Adrenal gland (tissue), 12 donors: ENCODE results near the gene ADAMTS19. TPM values are rescaled to one million over a fixed set of nuclear protein-coding genes. Genes with fewer than 3 reads are reported as not detected.

Experiments
- DNase-seq, 7 donors: peaks; one replicate each; pipeline ENCODE4 v3.0.0-alpha.2; 2019 to 2020
- H3K27ac ChIP-seq, 5 donors: fragments of 200-600 bp; sonication (generic) in 4 of 5; 1 replicate in 3 of 5; 2 replicates in 2 of 5; pipeline versions ENCODE4 v1.5.1 to v1.8.0; 2016 to 2020; ENCODE audit warnings: mild to moderate bottlenecking in 1 of 5
- H3K27me3 ChIP-seq: fragments of 200-600 bp; 2 replicates; pipeline ENCODE4 v1.8.0; 2021
- H3K36me3 ChIP-seq, 2 donors: fragments of 200-600 bp; replicated peaks in 1 of 2; 1 replicate in 1 of 2; 2 replicates in 1 of 2; pipeline versions ENCODE4 v1.5.1 to v1.8.0; 2018 to 2022
- H3K4me1 ChIP-seq, 2 donors: fragments of 200-600 bp; replicated peaks in 1 of 2; 1 replicate in 1 of 2; 2 replicates in 1 of 2; pipeline versions ENCODE4 v1.5.1 to v1.8.0; 2018 to 2021
- H3K4me3 ChIP-seq, 4 donors: fragments of 200-600 bp; sonication (generic) in 3 of 4; one replicate each; pipeline ENCODE4 v1.5.1; 2016 to 2018
- H3K9me3 ChIP-seq, 3 donors: fragments of 200-600 bp; sonication (generic) in 1 of 3; replicated peaks in 1 of 3; 1 replicate in 2 of 3; 2 replicates in 1 of 3; pipeline versions ENCODE4 v1.5.1 to v1.8.0; 2016 to 2021
- CTCF ChIP-seq, 6 experiments: fragments of 450-650 bp in 4 of 6; fragments of 200-600 bp in 2 of 6; sonication (generic) in 1 of 6; IDR thresholded peaks; 1 replicate in 5 of 6; 2 replicates in 1 of 6; pipeline versions ENCODE4 v1.5.1 to v1.8.0; 2016 to 2021; ENCODE audit warnings: antibody characterized with exemption in 6 of 6, mild to moderate bottlenecking in 2 of 6, moderate library complexity in 1 of 6
- POLR2A ChIP-seq, 2 donors: fragments of 450-650 bp; IDR thresholded peaks; one replicate each; pipeline ENCODE4 v1.6.1; 2017; ENCODE audit warnings: antibody characterized with exemption in 2 of 2, mild to moderate bottlenecking in 2 of 2, moderate library complexity in 1 of 2
- WGBS, 4 donors: extraction: QIAGEN DNeasy Blood & Tissue Kit in 2 of 4; methylation state at CpG; one replicate each; pipeline versions ENCODE4 v1.1.5 to v1.1.7; 2013 to 2017; 5-methylcytosine and 5-hydroxymethylcytosine counted together
- intact Hi-C, 2 donors: fragments of 100-400 bp; cut with DNase I; formaldehyde crosslinking; loops; one replicate each; pipeline versions ENCODE4 v1.14.1 to v1.15.0; 2022 to 2023
- polyA plus RNA-seq, 3 donors: library from polyadenylated mRNA; stranded (reverse); fragments of 200-250 nt in 2 of 3; fragments of 350-450 nt in 1 of 3; fragmentation: Illumina TruSeq in 1 of 3; extraction: RNeasy Lipid Tissue Mini Kit (QIAGEN cat#74804) in 1 of 3; gene quantifications; one replicate each; pipeline ENCODE4 v1.2.3, GENCODE V29; 2013 to 2014
- total RNA-seq, 9 donors: library from RNA; depleted of rRNA in 4 of 9; stranded (reverse); fragments of >200 nt in 4 of 9; fragments of 120-200 nt in 1 of 9; fragmentation: NEBNext Ultra II Directional in 1 of 9; extraction: Animal tissue kit (Norgen Biotek cat#: 25700) in 1 of 9; gene quantifications; one replicate each; pipeline versions ENCODE4 v1.1.0 to v1.2.4, GENCODE V29; 2013 to 2023
- donor health status: healthy with polysubstance abuse.
- donor health status: Bipolar disorder and iron deficiency.
- donor health status: DM: yes; HTN: yes; CAD: no.
- donor health status: DM: no; HTN: no; CAD: no.
- donor health status: DM: no; HTN: no; CAD: no.
- donor health status: DM: yes; HTN: yes; CAD: no.

ADAMTS19 gene
- total and polyA plus RNA-seq, 12 donors = 0.14 to 32.9 (median 0.91) TPM; not detected in 3

GRCh38 chr5:129459450-129459776 lies 685 bp upstream of the ADAMTS19 start:
- no peaks in the 10 kb centered on the region for H3K4me1 ChIP-seq
- H3K4me3 ChIP-seq = peak overlapping the region in 1 of 4 donors; percentile 26
- H3K9me3 ChIP-seq = no peaks in the 10 kb centered on the region
- no peak for DNase-seq
- intact Hi-C loops = no loop called here
- H3K36me3 ChIP-seq = no peaks in the 10 kb centered on the region
- H3K27me3 ChIP-seq = peaks cover 19% of the 10 kb centered on the region
- TF ChIP-seq POLR2A (IDR thresholded peaks at IDR 0.05) = no peak
- TF ChIP-seq CTCF (IDR thresholded peaks at IDR 0.05) = no peak
- WGBS, 4 donors = 29 to 37% (median 32%) methylated on average over 11 of the region's 11 CpGs
- no peak overlapping the region for H3K27ac ChIP-seq

GRCh38 chr5:129460672-129460935 lies 506 bp downstream of the ADAMTS19 start:
- H3K4me3 ChIP-seq = peak overlapping the region in 1 of 4 donors; percentile 48
- no peak for DNase-seq
- peak overlapping the region in 1 of 5 donors; percentile 21 for H3K27ac ChIP-seq
- peaks cover 19% of the 10 kb centered on the region for H3K27me3 ChIP-seq
- intact Hi-C loops = no loop called here
- H3K4me1 ChIP-seq = no peaks in the 10 kb centered on the region
- no peaks in the 10 kb centered on the region for H3K9me3 ChIP-seq
- WGBS, 4 donors = 0 to 1% (median 0%) methylated on average over 10 of the region's 10 CpGs
- TF ChIP-seq CTCF (IDR thresholded peaks at IDR 0.05) = no peak
- TF ChIP-seq POLR2A (IDR thresholded peaks at IDR 0.05) = no peak
- H3K36me3 ChIP-seq = no peaks in the 10 kb centered on the region

GRCh38 chr5:129460936-129461710 lies 1.0 kb downstream of the ADAMTS19 start:
- H3K27ac ChIP-seq = peak overlapping the region in 1 of 5 donors; percentile 52
- intact Hi-C loops = no loop called here
- peak in 4 of 7 donors; percentile 10 to 75 (median 32) for DNase-seq

DNA sequence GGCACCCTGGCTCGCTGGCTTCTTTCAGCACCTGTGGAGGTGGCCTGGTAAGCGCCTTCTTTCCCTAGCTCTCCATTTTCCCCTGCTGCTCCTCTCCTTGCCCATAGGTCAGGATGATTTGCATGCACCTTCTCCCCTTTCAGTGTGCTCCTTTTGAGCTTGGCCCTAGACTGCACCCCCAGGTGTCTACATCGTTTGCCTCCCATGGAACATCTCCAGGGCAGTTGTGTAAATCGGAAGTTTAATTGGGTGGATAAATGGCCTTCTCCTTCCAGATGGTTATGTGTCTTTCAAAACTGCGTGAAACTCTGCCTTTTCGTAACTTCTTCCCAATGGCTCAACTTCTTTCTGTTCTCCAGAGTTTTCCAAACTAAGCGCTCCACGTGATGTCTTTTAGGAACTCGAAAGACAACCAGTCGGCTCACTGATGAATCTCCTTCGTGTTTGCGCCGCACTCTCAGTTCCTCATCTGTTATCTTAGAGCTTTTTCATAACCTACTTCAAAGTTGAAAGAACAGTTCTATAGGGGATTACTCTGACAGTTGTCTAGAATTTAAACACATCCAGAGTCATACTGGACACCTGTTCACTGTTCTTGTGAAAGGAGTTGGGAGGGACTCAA lies 1.7 kb downstream of the ADAMTS19 start:
- Histone ChIP-seq H3K4me3 (peak overlapping the region in 1 of 4 donors; percentile 48), H3K27me3 (peaks cover 19% of the 10 kb centered on the region), H3K36me3 (no peaks in the 10 kb centered on the region), H3K4me1 (no peaks in the 10 kb centered on the region), H3K27ac (no peak overlapping the region), H3K9me3 (no peaks in the 10 kb centered on the region)
- WGBS, 4 donors = 36 to 44% (median 41%) methylated on average over 12 to 13 of the region's 13 CpGs
- intact Hi-C loops = no loop called here
- DNase-seq = no peak
- TF ChIP-seq POLR2A (IDR thresholded peaks at IDR 0.05) = no peak
- TF ChIP-seq CTCF (IDR thresholded peaks at IDR 0.05) = no peak

More at GRCh38 chr5:129460936-129461710, 1.0 kb downstream of the ADAMTS19 start:
- TF ChIP-seq POLR2A (IDR thresholded peaks at IDR 0.05) = no peak
- TF ChIP-seq CTCF (IDR thresholded peaks at IDR 0.05) = peak in 2 of 6 experiments; percentile 22 to 25
- Histone ChIP-seq H3K4me1 (no peaks in the 10 kb centered on the region), H3K9me3 (no peaks in the 10 kb centered on the region), H3K4me3 (peak overlapping the region in 1 of 4 donors; percentile 48), H3K27me3 (peaks cover 19% of the 10 kb centered on the region), H3K36me3 (no peaks in the 10 kb centered on the region)
- WGBS, 4 donors = 0 to 2% (median 1%) methylated on average over 15 to 88 of the region's 88 CpGs
